Stomach (tissue), 9 donors: Measurements from ENCODE around the gene FCRLA. TPM values are rescaled to one million over a fixed set of nuclear protein-coding genes. Genes with fewer than 3 reads are reported as not detected.

ENCODE experiments used
- DNase-seq, 2 donors: peaks; one replicate each; pipeline versions ENCODE4 v3.0.0 to v3.0.0-alpha.2; 2013 to 2019
- H3K27ac ChIP-seq, 5 donors: fragments of 200-600 bp in 4 of 5; sonication (generic) in 4 of 5; one replicate each; pipeline ENCODE4 v1.5.1; 2013 to 2019; ENCODE audit warnings: mild to moderate bottlenecking in 1 of 5, moderate library complexity in 1 of 5
- H3K27me3 ChIP-seq, 3 donors: fragments of 200-600 bp; sonication (generic); one replicate each; pipeline ENCODE4 v1.5.1; 2017 to 2019; ENCODE audit warnings: mixed run types in 1 of 3
- H3K36me3 ChIP-seq, 4 donors: fragments of 200-600 bp; sonication (generic); 1 replicate in 3 of 4; 2 replicates in 1 of 4; pipeline ENCODE4 v1.5.1; 2016 to 2019
- H3K4me1 ChIP-seq, 4 donors: fragments of 200-600 bp; sonication (generic); one replicate each; pipeline ENCODE4 v1.5.1; 2016 to 2019
- H3K4me3 ChIP-seq, 4 donors: fragments of 200-600 bp; sonication (generic) in 3 of 4; one replicate each; pipeline ENCODE4 v1.5.1; 2016 to 2019; ENCODE audit warnings: mild to moderate bottlenecking in 1 of 4
- H3K9me3 ChIP-seq, 4 donors: fragments of 200-600 bp; sonication (generic); one replicate each; pipeline ENCODE4 v1.5.1; 2016 to 2019
- EP300 ChIP-seq: sonication (generic); formaldehyde crosslinking; IDR thresholded peaks from one replicate; pipeline ENCODE4 v1.6.1; 2017; ENCODE audit warnings: antibody characterized with exemption
- POLR2A ChIP-seq, 4 donors: fragments of 450-650 bp; IDR thresholded peaks; one replicate each; pipeline ENCODE4 v1.6.1; 2016; ENCODE audit warnings: antibody characterized with exemption in 4 of 4, control low read depth in 2 of 4, mild to moderate bottlenecking in 1 of 4, moderate library complexity in 1 of 4
- POLR2AphosphoS5 ChIP-seq, 3 donors: sonication (generic); formaldehyde crosslinking; IDR thresholded peaks; one replicate each; pipeline ENCODE4 v1.6.1; 2016; ENCODE audit warnings: antibody characterized with exemption in 3 of 3
- WGBS, 5 donors: extraction: QIAGEN DNeasy Blood & Tissue Kit in 3 of 5; methylation state at CpG; one replicate each; pipeline versions ENCODE4 v1.1.5 to v1.1.7; 2013 to 2018; 5-methylcytosine and 5-hydroxymethylcytosine counted together
- intact Hi-C: fragments of 100-400 bp; cut with DNase I; formaldehyde crosslinking; loops from one replicate; pipeline ENCODE4 v1.15.1; 2023; ENCODE audit warnings: low total_unique reads
- polyA plus RNA-seq, 3 donors: library from polyadenylated mRNA; stranded (reverse); fragments of 200-250 nt; gene quantifications; one replicate each; pipeline ENCODE4 v1.2.3, GENCODE V29; 2013
- total RNA-seq, 5 donors: library from RNA; depleted of rRNA; stranded (reverse); fragments of >200 nt; gene quantifications; one replicate each; pipeline versions ENCODE4 v1.1.0 to v1.2.3, GENCODE V29; 2014 to 2016
- TF ChIP-seq, protein P1 (sequence below), 7 experiments: fragments of 450-650 bp in 4 of 7; fragments of 200-600 bp in 3 of 7; sonication (generic) in 3 of 7; IDR thresholded peaks; one replicate each; pipeline ENCODE4 v1.5.1; 2016 to 2019; ENCODE audit warnings: antibody characterized with exemption in 7 of 7, control low read depth in 2 of 7, mild to moderate bottlenecking in 1 of 7
- donor health status: healthy with polysubstance abuse.
- donor health status: Bipolar disorder and iron deficiency.
- donor health status: healthy.

The FCRLA gene
- total and polyA plus RNA-seq, 8 donors, result 1.8 to 3.4 (median 2.6) TPM; not detected in 5

DNA sequence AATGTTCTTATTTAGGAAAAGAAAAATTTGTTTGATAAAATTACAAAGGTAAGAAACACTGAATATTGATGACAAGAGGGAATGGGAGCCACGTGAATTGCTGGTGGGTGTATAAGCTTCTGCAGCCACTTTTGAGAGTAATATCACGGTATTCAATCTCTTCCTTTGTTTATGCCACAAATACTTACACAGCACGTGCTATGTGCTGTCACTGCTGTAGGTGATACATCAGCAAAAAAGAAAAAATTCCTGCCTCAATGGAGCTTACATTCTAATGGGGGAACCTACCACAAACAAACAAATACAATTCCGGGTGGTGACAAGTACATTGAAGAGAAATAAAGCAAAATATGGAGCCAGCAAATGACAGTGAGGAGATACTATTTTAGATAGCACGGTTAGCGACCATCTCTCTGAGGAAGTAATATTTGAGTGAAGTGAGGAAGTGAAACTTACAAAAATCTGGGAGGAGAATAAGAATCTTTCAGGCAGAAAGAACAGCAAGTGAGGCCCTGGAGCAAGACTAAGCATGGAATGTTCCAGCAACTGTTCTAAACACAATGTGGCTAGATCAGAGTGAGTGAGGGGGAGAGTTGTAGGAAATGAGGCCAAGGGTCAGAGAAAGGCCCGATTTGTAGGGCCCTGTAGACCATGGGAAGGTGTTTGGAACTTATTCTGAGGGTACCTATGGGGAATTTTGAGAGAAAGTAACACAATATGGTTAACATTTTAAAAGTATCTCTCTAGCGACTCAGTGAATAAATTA is 11.7 kb downstream of the FCRLA start:
- WGBS, 5 donors, result 66 to 73% (median 69%) methylated on average over 8 of the region's 8 CpGs
- Histone ChIP-seq H3K9me3 (no peaks in the 10 kb centered on the region), H3K4me3 (no peak overlapping the region), H3K4me1 (no peaks in the 10 kb centered on the region), H3K27me3 (peaks cover 0 to 58% (median 0%) of the 10 kb centered on the region in 3 donors), H3K36me3 (no peaks in the 10 kb centered on the region), H3K27ac (no peak overlapping the region)
- no peak for DNase-seq
- TF ChIP-seq POLR2AphosphoS5 (IDR thresholded peaks at IDR 0.05) (no peak), EP300 (no peak), POLR2A (IDR thresholded peaks at IDR 0.05) (no peak)
- TF ChIP-seq, protein P1, sequence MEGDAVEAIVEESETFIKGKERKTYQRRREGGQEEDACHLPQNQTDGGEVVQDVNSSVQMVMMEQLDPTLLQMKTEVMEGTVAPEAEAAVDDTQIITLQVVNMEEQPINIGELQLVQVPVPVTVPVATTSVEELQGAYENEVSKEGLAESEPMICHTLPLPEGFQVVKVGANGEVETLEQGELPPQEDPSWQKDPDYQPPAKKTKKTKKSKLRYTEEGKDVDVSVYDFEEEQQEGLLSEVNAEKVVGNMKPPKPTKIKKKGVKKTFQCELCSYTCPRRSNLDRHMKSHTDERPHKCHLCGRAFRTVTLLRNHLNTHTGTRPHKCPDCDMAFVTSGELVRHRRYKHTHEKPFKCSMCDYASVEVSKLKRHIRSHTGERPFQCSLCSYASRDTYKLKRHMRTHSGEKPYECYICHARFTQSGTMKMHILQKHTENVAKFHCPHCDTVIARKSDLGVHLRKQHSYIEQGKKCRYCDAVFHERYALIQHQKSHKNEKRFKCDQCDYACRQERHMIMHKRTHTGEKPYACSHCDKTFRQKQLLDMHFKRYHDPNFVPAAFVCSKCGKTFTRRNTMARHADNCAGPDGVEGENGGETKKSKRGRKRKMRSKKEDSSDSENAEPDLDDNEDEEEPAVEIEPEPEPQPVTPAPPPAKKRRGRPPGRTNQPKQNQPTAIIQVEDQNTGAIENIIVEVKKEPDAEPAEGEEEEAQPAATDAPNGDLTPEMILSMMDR (IDR thresholded peaks at IDR 0.05), result no peak
- intact Hi-C loops, result no loop called here

DNA sequence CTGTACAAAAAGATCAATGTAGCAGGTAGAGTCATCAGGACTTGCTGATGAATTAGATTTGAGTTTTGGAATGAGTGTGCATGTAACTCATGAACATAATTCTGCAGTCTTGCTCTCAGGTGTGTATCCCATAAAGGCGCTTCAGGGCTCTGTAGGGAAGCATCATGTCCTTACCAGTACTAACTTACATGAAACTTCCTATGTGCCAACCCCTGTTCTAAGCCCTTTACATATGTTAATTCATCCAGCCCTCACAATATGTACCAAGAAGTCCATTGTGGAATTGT is 12.2 kb downstream of the FCRLA start:
- H3K4me1 ChIP-seq, result no peaks in the 10 kb centered on the region
- 94 to 100% (median 95%) methylated on average over 1 of the region's 1 CpG for WGBS, 5 donors
- TF ChIP-seq, protein P1 (IDR thresholded peaks at IDR 0.05), result no peak
- TF ChIP-seq POLR2AphosphoS5 (IDR thresholded peaks at IDR 0.05) (no peak), POLR2A (IDR thresholded peaks at IDR 0.05) (no peak), EP300 (no peak)
- H3K9me3 ChIP-seq, result no peaks in the 10 kb centered on the region
- DNase-seq, result no peak
- peaks cover 0 to 56% (median 0%) of the 10 kb centered on the region in 3 donors for H3K27me3 ChIP-seq
- H3K27ac ChIP-seq, result no peak overlapping the region
- no peaks in the 10 kb centered on the region for H3K36me3 ChIP-seq
- intact Hi-C loops, result no loop called here
- no peak overlapping the region for H3K4me3 ChIP-seq

DNA sequence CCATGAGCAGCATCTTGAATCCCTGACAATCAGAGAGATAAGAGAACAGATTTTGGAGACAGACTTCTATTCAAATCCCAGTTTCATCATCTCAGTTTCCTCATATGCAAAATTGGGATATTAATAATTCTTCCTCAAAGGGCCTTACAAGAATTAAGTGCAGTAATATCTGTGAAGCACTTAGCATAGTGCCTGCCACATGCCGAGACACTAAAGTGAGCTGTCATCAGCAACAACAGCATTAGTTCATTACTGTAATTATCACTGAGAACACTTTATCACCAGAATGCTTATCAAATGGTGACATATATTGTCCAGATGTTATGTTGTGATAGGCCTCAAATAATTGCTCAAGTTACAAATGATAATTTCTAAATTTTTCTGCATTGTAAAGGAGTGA is 13.4 kb downstream of the FCRLA start:
- H3K4me3 ChIP-seq, result no peak overlapping the region
- H3K36me3 ChIP-seq, result no peaks in the 10 kb centered on the region
- peaks cover 0 to 59% (median 0%) of the 10 kb centered on the region in 3 donors for H3K27me3 ChIP-seq
- no peak overlapping the region for H3K27ac ChIP-seq
- TF ChIP-seq POLR2A (IDR thresholded peaks at IDR 0.05) (no peak), EP300 (no peak), POLR2AphosphoS5 (IDR thresholded peaks at IDR 0.05) (no peak)
- TF ChIP-seq, protein P1 (IDR thresholded peaks at IDR 0.05), result no peak
- H3K4me1 ChIP-seq, result peaks cover under 1 to 4% (median 1%) of the 10 kb centered on the region in 4 donors
- 78 to 90% (median 82%) methylated on average over 1 of the region's 1 CpG for WGBS, 5 donors
- no peaks in the 10 kb centered on the region for H3K9me3 ChIP-seq
- intact Hi-C loops, result no loop called here
- no peak for DNase-seq

DNA sequence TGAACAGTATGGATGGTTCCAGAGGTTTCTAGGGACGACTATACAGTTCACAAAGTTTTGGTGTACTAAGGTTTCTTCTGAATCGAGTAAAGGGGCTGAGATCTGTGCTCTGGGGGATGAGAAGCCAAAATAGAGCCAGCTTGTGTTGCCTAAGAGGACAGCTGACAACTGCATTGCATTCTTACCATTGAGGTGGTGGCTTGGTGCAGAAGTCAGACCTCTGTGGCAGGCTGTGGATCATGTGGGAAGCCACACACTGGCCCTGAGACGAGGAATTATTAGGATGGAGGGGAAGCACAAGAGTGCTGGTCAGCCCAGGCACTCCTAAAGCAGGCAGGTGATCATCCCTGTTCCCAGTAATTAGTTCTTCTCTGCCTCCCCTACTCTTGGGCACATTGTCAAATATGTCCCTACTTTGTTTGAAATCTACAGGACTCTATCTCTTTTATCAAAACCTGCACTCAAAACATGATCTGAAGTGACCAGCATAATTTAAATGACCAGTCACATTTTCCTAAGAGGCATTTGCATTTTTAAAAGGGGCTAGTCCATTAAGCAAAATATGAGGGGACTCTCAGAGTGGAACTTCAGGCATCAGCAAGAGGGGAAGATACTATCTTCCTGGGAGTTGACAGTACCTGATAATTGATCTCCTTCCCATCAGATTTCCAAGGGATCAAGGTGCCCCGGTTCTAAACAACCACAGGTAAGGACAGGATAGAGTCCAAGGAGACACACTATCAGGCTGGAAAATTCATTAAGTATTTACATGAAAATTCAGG is 14.1 kb downstream of the FCRLA start, which contains the start of gene FCRLB:
TSS of gene FCRLB (plus strand) at position 589 of the 782 bp plus-strand sequence. CDS start 1,129 bp downstream, outside the sequence.
- H3K27ac ChIP-seq, result no peak within 1 kb of the TSS
- peaks cover 8 to 11% (median 9%) of the 10 kb centered on the region in 4 donors for H3K4me1 ChIP-seq
- H3K36me3 ChIP-seq, result no peaks in the 10 kb centered on the region
- WGBS, 5 donors, result 32 to 76% (median 44%) methylated on average over 3 to 4 of the region's 4 CpGs
- no peak for DNase-seq
- no peak for TF ChIP-seq POLR2A (IDR thresholded peaks at IDR 0.05)
- no peak for TF ChIP-seq EP300
- no peak for TF ChIP-seq POLR2AphosphoS5 (IDR thresholded peaks at IDR 0.05)
- TF ChIP-seq, protein P1 (IDR thresholded peaks at IDR 0.05), result no peak
- no peaks in the 10 kb centered on the region for H3K9me3 ChIP-seq
- intact Hi-C loops, result no loop called here
- no peak within 1 kb of the TSS for H3K4me3 ChIP-seq
- H3K27me3 ChIP-seq, result peaks cover 0 to 59% (median 0%) of the 10 kb centered on the region in 3 donors
